ENCODE data around the gene ZBTB39.
"Not testable (repeated sequence)": the region's sequence is repeated elsewhere in the genome, so short reads cannot be mapped to it uniquely, and the experiment has no call there.

ZBTB39 gene

GRCh38 chr12:57000393-57000792 lies 6.0 kb downstream of the ZBTB39 start:
- DNase-seq (ENCODE audit: low read depth in 2 of 2), result no peak

GRCh38 chr12:56999456-56999855 lies 6.9 kb downstream of the ZBTB39 start:
- no peak for DNase-seq (ENCODE audit: low read depth in 2 of 2)

GRCh38 chr12:56998981-56999380 lies 7.4 kb downstream of the ZBTB39 start:
- DNase-seq (ENCODE audit: low read depth in 2 of 2), result peak; percentile 34 to 52

- no peak for DNase-seq (ENCODE audit: low read depth in 2 of 2)
Observed at GRCh38 chr12:56998316-56998715, 8.0 kb downstream of the ZBTB39 start.

- DNase-seq (ENCODE audit: low read depth in 2 of 2), result no peak
Observed at GRCh38 chr12:56996793-56997545, 9.4 kb downstream of the ZBTB39 start.

GRCh38 chr12:56995930-56996496 lies 10.3 kb downstream of the ZBTB39 start:
- no peak for DNase-seq (ENCODE audit: low read depth in 2 of 2)

GRCh38 chr12:56995201-56995929 lies 11.0 kb downstream of the ZBTB39 start:
- no peak for DNase-seq (ENCODE audit: low read depth in 2 of 2)

GRCh38 chr12:56994231-56994746 lies 12.1 kb downstream of the ZBTB39 start:
- no peak for DNase-seq (ENCODE audit: low read depth in 2 of 2)

GRCh38 chr12:56993346-56993745 lies 13.0 kb downstream of the ZBTB39 start:
- no peak for DNase-seq (ENCODE audit: low read depth in 2 of 2)

- DNase-seq (ENCODE audit: low read depth in 2 of 2), result no peak
Observed at GRCh38 chr12:56991319-56992246, 14.8 kb downstream of the ZBTB39 start.

GRCh38 chr12:56990648-56991318 lies 15.6 kb downstream of the ZBTB39 start:
- DNase-seq (ENCODE audit: low read depth in 2 of 2), result no peak

- no peak for DNase-seq (ENCODE audit: low read depth in 2 of 2)
Observed at GRCh38 chr12:56989861-56990610, 16.3 kb downstream of the ZBTB39 start.

- no peak for DNase-seq (ENCODE audit: low read depth in 2 of 2)
Observed at GRCh38 chr12:56988207-56988739, 18.1 kb downstream of the ZBTB39 start.

GRCh38 chr12:56987551-56988053 lies 18.7 kb downstream of the ZBTB39 start:
- DNase-seq (ENCODE audit: low read depth in 2 of 2), result peak; percentile 59 to 71

- no peak for DNase-seq (ENCODE audit: low read depth in 2 of 2)
Observed at GRCh38 chr12:56987011-56987410, 19.3 kb downstream of the ZBTB39 start.

GRCh38 chr12:56985714-56986113 lies 20.6 kb downstream of the ZBTB39 start:
- not testable (repeated sequence) for DNase-seq (ENCODE audit: low read depth in 2 of 2)

- no peak for DNase-seq (ENCODE audit: low read depth in 2 of 2)
Observed at GRCh38 chr12:56983386-56983785, 23.0 kb downstream of the ZBTB39 start.

- DNase-seq (ENCODE audit: low read depth in 2 of 2), result not testable (repeated sequence)
Observed at GRCh38 chr12:56982578-56983236, 23.6 kb downstream of the ZBTB39 start.

- DNase-seq (ENCODE audit: low read depth in 2 of 2), result no peak
Observed at GRCh38 chr12:56980941-56981530, 25.3 kb downstream of the ZBTB39 start.
